Measurements from ENCODE around the gene STAB2.
"Not testable (repeated sequence)": the region's sequence is repeated elsewhere in the genome, so short reads cannot be mapped to it uniquely, and the experiment has no call there.

- TF ChIP-seq EZH2 (IDR thresholded peaks at IDR 0.05; ENCODE audit: borderline replicate concordance, low read length); CTCF (IDR thresholded peaks at IDR 0.05; ENCODE audit: low read length): not testable (repeated sequence)
Observed at GRCh38 chr12:103653568-103654173, 66.6 kb downstream of the STAB2 start.
